GM11168 (cell line): ENCODE measurements around the gene PMFBP1.

Experiments used
- in situ Hi-C: fragments of 300-500 bp; cut with MboI; formaldehyde crosslinking; loops from one replicate; pipeline ENCODE4 v1.12.0; 2022; ENCODE audit warnings: low sequenced_read_pairs; ENCODE audit not compliant: unreplicated experiment

The PMFBP1 gene

GRCh38 chr16:72134507-72134906 lies 37.4 kb downstream of the PMFBP1 start:
- in situ Hi-C loops: loop anchor here (25.0 kb wide), 1 partner anchor 1053 kb away; no protein-coding TSS in a partner anchor

- in situ Hi-C loops: loop anchor here (25.0 kb wide), 1 partner anchor 1055 kb away; no protein-coding TSS in a partner anchor
These were observed 39.2 kb downstream of the PMFBP1 start for GRCh38 chr16:72132726-72133125.

GRCh38 chr16:72131036-72131435 lies 40.9 kb downstream of the PMFBP1 start:
- in situ Hi-C loops: loop anchor here (25.0 kb wide), 1 partner anchor 1056 kb away; no protein-coding TSS in a partner anchor

GRCh38 chr16:72129976-72130656 lies 41.8 kb downstream of the PMFBP1 start:
- in situ Hi-C loops: loop anchor here (10.0 to 25.0 kb wide), 2 partner anchors 345 to 1057 kb away; no protein-coding TSS in a partner anchor

GRCh38 chr16:72128701-72129100 lies 43.3 kb downstream of the PMFBP1 start:
- in situ Hi-C loops: loop anchor here (10.0 to 25.0 kb wide), 2 partner anchors 346 to 1059 kb away; no protein-coding TSS in a partner anchor

- in situ Hi-C loops: loop anchor here (10.0 to 25.0 kb wide), 2 partner anchors 348 to 1061 kb away; no protein-coding TSS in a partner anchor
These were observed 45.6 kb downstream of the PMFBP1 start for GRCh38 chr16:72126429-72126765.

- in situ Hi-C loops: loop anchor here (10.0 to 25.0 kb wide), 2 partner anchors 349 to 1061 kb away; no protein-coding TSS in a partner anchor
These were observed 46.1 kb downstream of the PMFBP1 start for GRCh38 chr16:72125635-72126428.

GRCh38 chr16:72124761-72125634 lies 47.0 kb downstream of the PMFBP1 start:
- in situ Hi-C loops: loop anchor here (10.0 to 25.0 kb wide), 2 partner anchors 350 to 1062 kb away; no protein-coding TSS in a partner anchor

- in situ Hi-C loops: loop anchor here (10.0 kb wide), 1 partner anchor 351 kb away; no protein-coding TSS in a partner anchor
These were observed 47.8 kb downstream of the PMFBP1 start for GRCh38 chr16:72124148-72124547.

- in situ Hi-C loops: loop anchor here (10.0 kb wide), 1 partner anchor 351 kb away; no protein-coding TSS in a partner anchor
These were observed 48.5 kb downstream of the PMFBP1 start for GRCh38 chr16:72123426-72123825.

- in situ Hi-C loops: loop anchor here (10.0 kb wide), 1 partner anchor 352 kb away; no protein-coding TSS in a partner anchor
These were observed 49.0 kb downstream of the PMFBP1 start for GRCh38 chr16:72122916-72123315.

- in situ Hi-C loops: loop anchor here (10.0 kb wide), 1 partner anchor 352 kb away; no protein-coding TSS in a partner anchor
These were observed 49.6 kb downstream of the PMFBP1 start for GRCh38 chr16:72122308-72122707.

- in situ Hi-C loops: loop anchor here (10.0 kb wide), 1 partner anchor 355 kb away; no protein-coding TSS in a partner anchor
These were observed 51.9 kb downstream of the PMFBP1 start for GRCh38 chr16:72120026-72120425.

GRCh38 chr16:72113616-72113945 lies 58.4 kb downstream of the PMFBP1 start:
- in situ Hi-C loops: no loop called here

GRCh38 chr16:72112906-72113615 lies 58.9 kb downstream of the PMFBP1 start:
- in situ Hi-C loops: no loop called here

- in situ Hi-C loops: no loop called here
These were observed 59.5 kb downstream of the PMFBP1 start for GRCh38 chr16:72112452-72112792.

- in situ Hi-C loops: no loop called here
These were observed 60.1 kb downstream of the PMFBP1 start for GRCh38 chr16:72111657-72112451.
